Loucy (cell line): ENCODE results near the gene WNK2.

Source experiments
- EZH2phosphoT487 ChIP-seq: fragments of 200-600 bp; IDR thresholded peaks from 2 replicates; pipeline ENCODE4 v1.6.1; 2018; ENCODE audit warnings: antibody characterized with exemption, mild to moderate bottlenecking, moderate library complexity, borderline replicate concordance
- TF ChIP-seq, protein P1 (sequence below): fragments of 200-600 bp; sonication (generic); conservative IDR thresholded peaks from 2 replicates; pipeline ENCODE4 v1.5.1; 2014; ENCODE audit warnings: mild to moderate bottlenecking, antibody characterized with exemption, low read length

DNA sequence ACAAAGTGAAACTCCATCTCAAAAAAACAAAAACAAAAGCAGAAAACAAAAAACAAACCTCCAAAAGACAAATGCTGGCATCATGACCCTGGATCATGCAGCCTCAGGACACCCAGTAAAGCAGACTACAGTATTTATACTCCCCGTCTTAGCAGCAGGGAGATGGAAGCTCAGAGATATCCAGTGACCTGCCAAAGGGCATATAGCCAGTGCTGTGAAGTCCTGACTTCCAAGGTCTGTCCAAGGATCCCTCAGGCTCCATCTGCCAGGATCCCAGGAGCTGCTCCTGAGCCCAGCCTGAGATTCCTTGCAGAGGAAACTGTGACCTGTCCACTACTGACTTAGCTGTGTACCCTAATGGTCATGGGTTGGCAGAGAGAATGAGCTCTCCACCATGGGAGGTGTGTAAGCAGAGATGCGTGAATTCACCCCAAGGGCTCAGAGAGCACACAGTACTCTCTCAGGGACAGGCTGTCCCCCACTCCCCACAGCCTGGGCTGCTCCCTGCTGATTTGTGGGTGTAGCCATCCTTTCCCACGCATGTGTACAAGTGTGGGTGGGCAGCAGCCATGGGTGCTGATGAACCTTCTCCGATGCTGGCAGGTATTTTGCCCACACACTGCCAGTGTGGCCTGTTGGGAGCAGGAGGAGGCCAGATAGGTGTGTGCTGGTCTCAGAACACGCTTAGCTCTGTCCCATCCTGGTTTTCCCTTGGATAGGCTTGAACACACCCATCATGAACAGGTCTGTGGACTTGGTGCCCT, 2.1 kb upstream of the WNK2 start:
- TF ChIP-seq, protein P1, sequence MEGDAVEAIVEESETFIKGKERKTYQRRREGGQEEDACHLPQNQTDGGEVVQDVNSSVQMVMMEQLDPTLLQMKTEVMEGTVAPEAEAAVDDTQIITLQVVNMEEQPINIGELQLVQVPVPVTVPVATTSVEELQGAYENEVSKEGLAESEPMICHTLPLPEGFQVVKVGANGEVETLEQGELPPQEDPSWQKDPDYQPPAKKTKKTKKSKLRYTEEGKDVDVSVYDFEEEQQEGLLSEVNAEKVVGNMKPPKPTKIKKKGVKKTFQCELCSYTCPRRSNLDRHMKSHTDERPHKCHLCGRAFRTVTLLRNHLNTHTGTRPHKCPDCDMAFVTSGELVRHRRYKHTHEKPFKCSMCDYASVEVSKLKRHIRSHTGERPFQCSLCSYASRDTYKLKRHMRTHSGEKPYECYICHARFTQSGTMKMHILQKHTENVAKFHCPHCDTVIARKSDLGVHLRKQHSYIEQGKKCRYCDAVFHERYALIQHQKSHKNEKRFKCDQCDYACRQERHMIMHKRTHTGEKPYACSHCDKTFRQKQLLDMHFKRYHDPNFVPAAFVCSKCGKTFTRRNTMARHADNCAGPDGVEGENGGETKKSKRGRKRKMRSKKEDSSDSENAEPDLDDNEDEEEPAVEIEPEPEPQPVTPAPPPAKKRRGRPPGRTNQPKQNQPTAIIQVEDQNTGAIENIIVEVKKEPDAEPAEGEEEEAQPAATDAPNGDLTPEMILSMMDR = no peak
- no peak for TF ChIP-seq EZH2phosphoT487
